Activated naive CD8-positive, alpha-beta T cell treated with anti-CD3 and anti-CD28 coated beads, Interleukin-2, amount 50 U/mL, for 16 hours (primary cell): ENCODE results near the gene GPC1.

Experiments used
- DNase-seq: peaks from one replicate; pipeline ENCODE4 v3.0.0-alpha.2; 2020; ENCODE audit warnings: low read depth, low spot score

GPC1 gene

DNA sequence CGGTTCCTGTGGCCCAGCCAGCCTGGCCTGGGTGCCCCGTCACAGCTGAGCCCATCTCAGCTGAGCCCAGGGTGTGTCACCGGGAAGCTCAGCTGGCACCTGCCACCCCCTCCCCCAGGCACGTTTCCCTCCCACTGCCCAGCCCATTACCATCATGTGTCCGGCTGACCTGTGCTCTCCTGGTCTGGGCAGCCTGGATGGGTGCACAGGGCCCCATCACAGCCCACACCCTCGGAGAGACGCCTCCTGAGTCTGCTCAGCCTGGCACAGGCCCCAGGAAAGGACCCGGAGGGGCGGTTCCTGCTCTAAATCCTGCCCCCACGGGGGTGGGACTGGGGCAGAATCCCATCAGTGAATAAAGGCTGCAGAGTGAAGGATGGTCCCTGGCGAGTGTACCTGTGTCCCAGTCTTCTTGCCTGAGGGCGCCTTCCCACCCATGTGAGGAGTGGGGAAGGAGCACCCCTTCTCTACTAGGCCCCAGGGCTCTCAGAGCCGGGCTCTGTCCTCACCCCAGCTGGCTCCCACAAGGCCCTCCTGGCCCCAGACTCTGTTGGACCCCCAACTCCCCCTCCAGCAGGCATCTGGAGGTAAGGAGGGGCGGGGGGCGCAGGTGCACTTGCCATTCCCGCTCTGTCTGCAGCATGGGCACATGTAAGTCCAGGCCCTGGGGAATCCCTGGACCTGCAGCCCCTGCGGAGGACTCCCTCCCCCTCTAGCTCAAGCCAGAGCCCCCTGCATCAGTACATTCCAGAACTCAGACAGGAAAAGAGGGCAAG, 21.2 kb downstream of the GPC1 start:
- no peak for DNase-seq

- DNase-seq: no peak
Measured at GRCh38 chr2:240457223-240458043, 22.0 kb downstream of the GPC1 start.

DNA sequence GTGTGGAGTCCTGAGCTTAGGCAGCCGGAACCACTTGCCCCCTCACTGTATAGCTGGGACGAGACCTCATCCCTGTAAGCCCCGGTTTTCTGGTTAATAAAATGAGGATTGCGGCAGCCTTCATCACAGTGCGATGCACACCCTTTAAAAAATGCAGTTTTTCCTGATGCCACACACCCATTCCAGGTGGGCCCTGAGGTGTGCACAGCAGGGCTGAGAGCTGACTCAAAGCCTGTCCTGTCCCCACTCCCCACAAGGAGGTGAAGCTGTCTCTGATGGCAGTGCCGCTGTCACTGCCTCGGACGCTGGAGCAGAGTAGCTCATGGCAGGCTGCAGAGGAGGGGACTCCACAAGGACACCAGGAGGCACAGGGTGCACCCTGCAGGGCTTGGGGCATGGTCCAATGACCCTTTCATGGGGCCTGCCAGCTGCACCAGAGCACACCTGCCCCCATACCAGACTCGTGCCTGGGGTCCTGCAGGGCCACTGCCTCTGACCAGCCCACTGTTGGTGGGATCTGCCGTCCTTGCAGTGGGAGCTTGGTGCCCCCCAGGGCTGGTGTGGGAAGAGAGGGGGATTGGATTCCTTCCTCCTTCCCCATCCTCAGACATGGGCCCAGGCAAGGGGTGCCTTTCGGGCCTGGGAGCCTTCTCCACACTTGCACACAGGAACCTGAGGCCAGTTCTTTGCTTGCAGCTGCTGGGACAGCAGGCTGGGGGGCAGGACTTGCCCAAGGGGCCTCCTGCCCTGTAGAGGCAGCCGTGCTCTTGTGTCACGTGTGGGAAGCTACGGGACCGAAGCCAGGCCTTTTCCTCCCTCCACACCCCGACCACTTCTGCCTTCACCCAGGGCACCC, 22.8 kb downstream of the GPC1 start:
- DNase-seq: no peak

DNA sequence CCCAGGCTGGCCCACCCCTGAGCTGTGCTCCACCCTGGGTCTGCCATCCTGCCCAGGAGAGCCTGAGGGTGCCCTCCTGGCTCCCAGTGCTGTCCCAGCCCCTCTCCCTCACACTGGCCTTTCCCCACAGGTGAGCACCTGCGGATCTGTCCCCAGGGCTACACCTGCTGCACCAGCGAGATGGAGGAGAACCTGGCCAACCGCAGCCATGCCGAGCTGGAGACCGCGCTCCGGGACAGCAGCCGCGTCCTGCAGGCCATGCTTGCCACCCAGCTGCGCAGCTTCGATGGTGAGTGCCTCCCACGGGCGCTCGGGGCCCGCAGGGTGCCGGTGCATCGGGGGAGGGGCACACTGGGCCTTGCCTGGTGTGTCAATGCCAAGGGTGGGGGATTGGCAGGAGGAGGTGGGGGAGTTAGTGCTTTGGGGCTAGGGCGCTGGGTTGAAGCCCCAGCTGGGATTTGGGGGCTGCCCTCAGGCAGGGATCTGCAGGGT, 23.5 kb downstream of the GPC1 start:
- no peak for DNase-seq

- no peak for DNase-seq
Measured at GRCh38 chr2:240459401-240460252, 24.2 kb downstream of the GPC1 start.

DNA sequence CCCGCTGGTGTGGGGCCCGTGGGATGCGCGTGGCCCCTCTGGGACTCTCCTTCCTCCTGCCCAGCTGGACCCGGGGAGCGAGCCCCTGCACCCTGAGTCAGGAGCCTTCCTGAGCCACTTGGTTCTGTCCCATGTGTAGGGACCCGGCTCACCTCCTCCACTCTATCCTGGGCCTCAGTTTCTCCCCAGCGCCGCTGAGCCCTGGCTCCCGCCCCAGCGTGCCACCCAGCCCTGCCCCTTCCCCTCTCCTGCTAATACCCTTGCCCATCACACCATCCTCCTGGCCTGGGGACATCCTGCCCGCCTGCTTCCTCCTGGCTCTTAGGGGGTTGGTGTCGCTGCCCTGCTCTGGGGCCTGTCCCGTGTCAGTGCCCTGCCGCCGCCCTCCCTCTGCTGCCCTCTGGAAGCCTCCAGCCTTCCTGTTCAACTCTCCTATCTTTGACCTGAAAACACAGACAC, 24.8 kb downstream of the GPC1 start:
- no peak for DNase-seq

DNA sequence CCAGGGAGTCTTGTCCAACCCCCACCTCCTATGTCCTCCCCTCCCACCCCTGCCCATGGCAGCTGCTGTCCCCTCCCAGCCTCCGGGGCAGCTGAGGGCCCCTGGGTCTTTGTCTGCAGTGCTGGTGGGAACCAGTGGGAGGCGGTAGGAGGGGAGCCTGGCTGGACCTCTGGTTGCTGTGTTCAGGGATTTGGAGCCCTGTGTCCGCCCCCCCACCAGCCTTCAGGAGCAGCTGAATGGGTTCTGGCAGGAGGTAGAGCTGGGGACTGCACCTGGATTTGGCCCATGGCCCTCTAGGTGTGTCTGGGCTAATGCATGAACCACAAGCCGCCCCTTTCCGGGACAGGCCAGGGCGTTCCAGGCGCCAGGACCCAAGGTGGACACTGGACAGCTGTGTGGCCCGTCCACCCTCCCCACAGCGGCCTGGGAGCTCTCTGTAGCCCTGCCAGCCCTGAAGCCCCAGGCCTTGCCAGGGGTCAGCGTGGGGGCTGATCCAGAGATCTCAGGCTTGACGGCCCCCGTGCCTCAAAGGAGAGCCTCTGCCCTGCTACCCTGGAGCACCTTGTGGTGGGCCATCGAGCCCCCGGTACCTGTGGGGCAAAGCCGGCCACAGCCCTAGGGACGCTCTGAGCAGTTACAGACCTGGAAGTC, 25.4 kb downstream of the GPC1 start:
- no peak for DNase-seq

- DNase-seq: no peak
Measured at GRCh38 chr2:240461471-240462072, 26.1 kb downstream of the GPC1 start.

DNA sequence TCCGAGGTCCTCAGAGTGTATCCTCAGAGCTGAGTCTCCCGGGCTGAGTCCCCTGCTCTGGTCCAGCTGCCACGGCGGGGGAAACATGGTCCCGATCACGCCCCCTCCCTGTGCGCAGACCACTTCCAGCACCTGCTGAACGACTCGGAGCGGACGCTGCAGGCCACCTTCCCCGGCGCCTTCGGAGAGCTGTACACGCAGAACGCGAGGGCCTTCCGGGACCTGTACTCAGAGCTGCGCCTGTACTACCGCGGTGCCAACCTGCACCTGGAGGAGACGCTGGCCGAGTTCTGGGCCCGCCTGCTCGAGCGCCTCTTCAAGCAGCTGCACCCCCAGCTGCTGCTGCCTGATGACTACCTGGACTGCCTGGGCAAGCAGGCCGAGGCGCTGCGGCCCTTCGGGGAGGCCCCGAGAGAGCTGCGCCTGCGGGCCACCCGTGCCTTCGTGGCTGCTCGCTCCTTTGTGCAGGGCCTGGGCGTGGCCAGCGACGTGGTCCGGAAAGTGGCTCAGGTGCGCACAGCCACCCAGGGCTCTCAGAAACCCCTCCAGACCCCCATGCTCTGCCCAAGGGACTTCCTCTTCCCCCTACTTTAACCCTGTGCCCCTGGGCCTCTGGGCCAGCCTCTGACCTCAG, 26.7 kb downstream of the GPC1 start:
- DNase-seq: no peak

GRCh38 chr2:240462707-240463273, 27.3 kb downstream of the GPC1 start:
- no peak for DNase-seq

GRCh38 chr2:240463274-240463865, 27.9 kb downstream of the GPC1 start:
- no peak for DNase-seq

GRCh38 chr2:240463866-240464481, 28.5 kb downstream of the GPC1 start:
- DNase-seq: no peak

DNA sequence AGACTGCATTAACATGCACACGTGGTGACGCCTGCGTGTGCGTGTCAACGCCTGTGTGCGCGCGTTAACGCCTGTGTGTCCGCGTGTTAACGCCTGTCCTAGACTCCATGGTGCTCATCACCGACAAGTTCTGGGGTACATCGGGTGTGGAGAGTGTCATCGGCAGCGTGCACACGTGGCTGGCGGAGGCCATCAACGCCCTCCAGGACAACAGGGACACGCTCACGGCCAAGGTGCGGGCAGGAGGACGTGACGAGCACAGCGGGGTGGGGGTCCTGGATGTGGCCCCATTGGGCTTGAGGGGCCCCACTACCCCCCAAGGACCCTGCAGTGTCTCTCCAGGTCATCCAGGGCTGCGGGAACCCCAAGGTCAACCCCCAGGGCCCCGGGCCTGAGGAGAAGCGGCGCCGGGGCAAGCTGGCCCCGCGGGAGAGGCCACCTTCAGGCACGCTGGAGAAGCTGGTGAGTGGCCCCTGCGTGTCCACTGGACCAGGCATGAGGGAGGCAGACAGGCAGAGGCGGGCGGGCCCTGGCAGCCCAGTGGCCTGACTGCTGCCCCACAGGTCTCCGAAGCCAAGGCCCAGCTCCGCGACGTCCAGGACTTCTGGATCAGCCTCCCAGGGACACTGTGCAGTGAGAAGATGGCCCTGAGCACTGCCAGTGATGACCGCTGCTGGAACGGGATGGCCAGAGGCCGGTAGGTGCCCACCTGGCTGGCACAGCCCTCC, 29.2 kb downstream of the GPC1 start:
- no peak for DNase-seq

- no peak for DNase-seq
Measured at GRCh38 chr2:240465268-240465764, 29.9 kb downstream of the GPC1 start.

DNA sequence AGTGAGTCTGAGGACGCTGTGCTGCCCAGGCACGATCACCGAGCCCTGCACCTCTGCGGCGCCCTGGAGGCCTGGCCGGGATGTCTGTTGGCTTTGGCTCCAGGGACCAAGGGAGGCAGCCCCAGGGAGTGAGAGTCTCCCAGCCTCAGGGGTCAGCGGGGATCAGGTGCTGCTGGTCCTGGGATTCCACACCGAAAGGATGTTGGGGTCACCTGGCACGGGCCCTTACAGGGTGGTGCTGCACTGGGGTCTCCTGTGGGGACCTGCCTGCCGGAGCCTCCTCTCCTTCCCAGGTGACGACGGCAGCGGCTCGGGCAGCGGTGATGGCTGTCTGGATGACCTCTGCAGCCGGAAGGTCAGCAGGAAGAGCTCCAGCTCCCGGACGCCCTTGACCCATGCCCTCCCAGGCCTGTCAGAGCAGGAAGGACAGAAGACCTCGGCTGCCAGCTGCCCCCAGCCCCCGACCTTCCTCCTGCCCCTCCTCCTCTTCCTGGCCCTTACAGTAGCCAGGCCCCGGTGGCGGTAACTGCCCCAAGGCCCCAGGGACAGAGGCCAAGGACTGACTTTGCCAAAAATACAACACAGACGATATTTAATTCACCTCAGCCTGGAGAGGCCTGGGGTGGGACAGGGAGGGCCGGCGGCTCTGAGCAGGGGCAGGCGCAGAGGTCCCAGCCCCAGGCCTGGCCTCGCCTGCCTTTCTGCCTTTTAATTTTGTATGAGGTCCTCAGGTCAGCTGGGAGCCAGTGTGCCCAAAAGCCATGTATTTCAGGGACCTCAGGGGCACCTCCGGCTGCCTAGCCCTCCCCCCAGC, 30.5 kb downstream of the GPC1 start:
- no peak for DNase-seq

GRCh38 chr2:240466579-240467148, 31.2 kb downstream of the GPC1 start:
- no peak for DNase-seq
